NCI-H2196 treated with DMSO at 0.1 percent for 48 hours (cell line): ENCODE results near the gene TBC1D10A.
"Not testable (repeated sequence)": the region's sequence is repeated elsewhere in the genome, so short reads cannot be mapped to it uniquely, and the experiment has no call there.

Source experiments
- DNase-seq: peaks from one replicate; lab custom pipeline; 2025; ENCODE audit not compliant: unreplicated experiment; lab: John Stamatoyannopoulos, UW

The TBC1D10A gene

GRCh38 chr22:30348404-30348803 is 21.7 kb upstream of the TBC1D10A start:
- no peak for DNase-seq

DNA sequence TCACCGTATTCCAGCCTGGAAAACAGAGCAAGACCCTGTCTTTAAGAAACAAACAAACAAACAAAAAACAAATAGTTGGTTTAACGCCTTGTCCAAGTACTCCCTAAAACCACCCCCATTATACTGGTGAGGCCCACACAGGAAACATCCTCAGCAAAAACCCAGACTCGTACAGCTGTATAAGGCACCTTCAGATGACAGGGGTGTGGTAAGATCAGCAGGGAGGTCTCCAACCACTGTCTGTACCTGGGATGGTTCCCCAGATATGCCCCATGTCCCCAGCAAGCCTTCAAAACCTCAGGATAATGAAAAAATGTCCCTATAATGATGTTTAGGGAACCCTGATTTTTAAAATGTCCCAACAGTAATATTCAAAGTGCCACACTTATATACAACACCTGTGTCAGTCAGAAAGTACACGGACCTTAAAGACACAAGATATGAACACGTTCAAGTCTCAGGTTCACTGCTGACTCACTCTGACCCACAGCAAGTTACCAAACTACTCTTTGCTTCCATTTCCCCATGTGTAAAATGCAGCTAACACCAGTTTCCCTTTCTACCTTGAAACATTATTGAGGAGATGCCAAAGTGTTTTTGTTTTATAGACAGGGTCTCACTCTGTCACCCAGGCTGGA is 20.6 kb upstream of the TBC1D10A start:
- no peak for DNase-seq

DNA sequence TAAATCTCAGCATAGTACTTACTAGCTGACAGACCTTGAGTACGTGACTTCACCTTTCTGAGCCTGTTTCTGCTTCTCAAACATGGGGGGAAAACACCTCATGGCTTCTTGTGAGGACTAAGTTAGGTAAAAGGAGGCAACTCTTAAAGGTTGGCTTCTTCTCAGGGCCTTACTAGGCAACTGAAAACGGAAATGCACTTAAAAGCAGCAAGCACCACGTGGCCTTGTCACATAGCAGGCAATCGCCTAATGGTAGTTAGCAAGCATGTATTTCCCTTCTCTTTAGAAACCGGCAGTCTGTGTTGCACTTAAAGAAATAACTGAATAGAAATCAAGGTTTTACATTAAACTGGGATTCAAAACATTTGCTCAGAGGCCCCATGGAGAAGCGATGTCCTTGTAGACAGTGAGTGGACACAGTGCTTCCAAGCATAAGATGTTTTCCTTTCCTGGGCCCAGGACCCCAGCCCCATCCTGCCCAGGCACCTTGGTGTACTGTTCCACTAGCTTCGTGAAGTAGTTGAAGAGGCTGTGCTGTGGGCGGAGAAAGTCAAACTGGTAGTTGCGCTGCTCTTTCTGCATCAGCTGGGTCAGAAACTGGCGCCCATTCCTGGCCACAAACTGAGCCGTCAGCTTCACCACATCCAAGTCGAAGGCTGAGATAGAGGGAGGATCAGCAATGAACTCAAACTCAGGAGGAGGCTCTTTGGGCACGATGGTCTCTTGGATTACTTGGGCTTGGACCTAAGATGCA is 17.9 kb upstream of the TBC1D10A start:
- no peak for DNase-seq

DNA sequence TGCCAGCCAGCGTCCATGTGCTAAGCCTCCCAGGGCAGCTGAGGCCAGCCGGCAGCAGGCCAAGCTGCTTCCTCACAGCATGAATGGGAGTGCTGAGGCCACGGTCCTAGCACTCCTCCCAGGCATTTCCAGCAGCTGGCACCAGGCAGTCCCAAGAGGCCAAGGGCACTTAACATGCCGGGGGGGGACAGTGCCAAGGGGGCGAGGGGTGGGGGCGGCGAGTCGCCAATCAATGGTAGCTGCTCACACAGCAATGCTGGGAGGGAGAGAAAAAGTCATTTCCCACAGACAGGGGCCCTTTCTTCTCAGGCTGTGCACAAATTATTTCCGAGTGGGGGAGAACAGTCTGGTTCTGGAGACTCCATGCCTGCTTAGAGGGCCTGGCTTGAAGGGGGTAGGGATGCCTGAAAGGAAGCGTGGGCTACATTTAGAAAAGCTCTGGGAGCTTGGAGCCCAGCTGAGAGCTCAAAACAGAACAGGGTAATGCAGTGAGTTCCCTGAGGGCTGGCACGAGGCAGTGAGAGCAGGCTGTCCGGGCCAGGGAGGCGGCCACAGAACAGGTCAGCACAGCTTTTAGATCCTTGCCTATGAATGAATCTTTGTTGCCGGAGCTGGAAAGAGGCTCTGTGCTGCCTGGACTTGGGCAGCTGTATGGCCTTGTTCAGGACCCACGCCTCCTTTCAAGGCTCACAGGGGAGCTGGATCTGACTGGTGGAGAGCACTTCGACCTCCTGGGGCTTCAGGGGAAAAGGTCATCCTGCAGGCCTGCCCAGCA is 14.4 kb upstream of the TBC1D10A start:
- no peak for DNase-seq

GRCh38 chr22:30338802-30339201 is 12.1 kb upstream of the TBC1D10A start:
- DNase-seq, result no peak

DNA sequence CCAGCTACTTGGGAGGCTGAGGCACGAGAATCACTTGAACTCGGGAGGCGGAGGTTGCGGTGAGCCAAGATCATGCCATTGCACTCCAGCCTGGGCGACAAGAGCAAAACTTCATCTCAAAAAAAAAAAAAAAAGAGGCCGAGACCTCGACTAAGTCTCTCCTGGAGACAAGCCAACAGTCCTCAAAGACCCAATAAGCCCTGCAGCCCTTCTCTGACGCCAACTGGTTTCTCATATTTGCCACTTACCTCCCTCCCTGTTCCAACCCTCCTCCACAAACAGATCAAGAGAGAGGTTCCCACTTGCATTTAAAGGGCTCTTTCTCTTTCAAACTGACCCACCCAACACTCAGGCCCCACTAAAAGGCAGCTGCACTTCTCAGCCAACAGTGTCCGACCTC is 11.6 kb upstream of the TBC1D10A start:
- not testable (repeated sequence) for DNase-seq

GRCh38 chr22:30337461-30337778 is 10.7 kb upstream of the TBC1D10A start:
- no peak for DNase-seq

GRCh38 chr22:30336752-30337460 is 10.2 kb upstream of the TBC1D10A start:
- no peak for DNase-seq

DNA sequence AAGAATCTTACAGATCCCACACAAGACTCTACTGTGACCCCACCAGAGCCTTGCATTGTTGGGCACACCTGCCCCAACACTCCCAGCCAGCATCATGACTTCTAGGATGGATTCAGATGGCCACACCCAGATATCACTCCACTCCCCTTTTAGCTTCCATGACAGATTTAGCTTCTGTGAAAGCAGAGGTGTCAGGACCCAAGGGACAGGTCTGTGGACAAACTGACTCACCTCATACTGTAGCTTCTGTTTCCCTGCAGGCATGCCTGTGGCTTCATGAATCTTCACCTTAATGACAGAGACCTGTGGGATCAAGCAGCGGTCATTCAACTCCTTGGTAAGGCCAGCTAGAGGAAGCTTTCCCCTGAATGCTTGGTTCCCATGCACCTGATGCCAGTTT is 8.5 kb upstream of the TBC1D10A start:
- DNase-seq, result no peak

GRCh38 chr22:30334646-30335045 is 7.9 kb upstream of the TBC1D10A start:
- DNase-seq, result no peak

- no peak for DNase-seq
Measured at GRCh38 chr22:30333707-30334087, 7.0 kb upstream of the TBC1D10A start.

DNA sequence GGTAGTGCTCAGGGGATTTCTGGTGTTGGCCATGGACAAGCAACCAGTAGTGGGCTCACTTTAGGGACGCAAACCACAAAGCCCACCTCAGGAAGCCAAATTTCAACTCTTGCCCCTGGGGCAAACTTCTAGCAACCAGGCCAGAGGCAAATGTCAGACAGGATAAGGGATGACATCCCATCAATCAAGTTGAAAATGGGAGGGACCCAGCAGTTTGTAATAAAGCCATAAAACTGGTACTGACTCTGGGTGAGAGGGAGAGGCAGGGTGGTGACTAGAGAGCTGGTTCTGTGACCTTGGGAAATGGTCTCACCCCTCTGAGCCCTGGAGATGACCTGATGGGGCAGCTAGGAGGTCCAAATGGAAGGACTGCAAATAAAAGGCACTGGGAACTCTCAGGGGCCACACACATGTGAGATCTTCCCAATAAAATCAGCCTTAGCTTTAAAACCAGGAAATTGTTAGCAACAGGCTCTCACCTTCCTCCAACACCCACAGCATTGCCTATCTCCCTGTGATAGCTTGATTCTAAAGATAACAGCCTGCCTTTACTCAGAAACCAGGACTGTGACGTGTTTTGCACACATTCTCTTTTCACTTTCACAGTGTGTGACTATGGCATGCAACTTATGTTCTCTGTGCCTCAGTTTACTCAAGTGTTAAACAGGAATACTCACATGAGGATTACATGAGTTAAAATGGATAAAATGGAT is 6.4 kb upstream of the TBC1D10A start:
- no peak for DNase-seq

DNA sequence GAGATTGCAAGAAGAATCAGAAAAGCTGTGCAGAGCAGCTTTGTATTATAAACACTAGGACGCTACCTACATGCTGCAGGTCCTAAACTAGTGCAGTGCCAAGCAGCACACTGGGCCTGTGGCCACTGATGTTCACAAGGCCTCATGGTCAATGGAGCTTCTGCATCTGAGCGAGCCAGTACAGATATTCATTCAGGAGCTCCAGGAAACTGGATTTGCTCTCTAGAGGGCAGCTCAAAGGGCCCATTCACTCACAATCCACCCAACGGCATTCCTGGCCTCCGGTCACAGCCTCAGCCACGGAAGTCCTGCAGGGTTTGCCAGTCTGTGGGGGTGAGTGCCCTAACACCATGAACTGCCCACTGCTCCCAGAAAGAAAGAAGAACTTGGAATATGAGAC is 5.8 kb upstream of the TBC1D10A start:
- no peak for DNase-seq

- DNase-seq, result no peak
Measured at GRCh38 chr22:30328466-30329049, 1.8 kb upstream of the TBC1D10A start.

DNA sequence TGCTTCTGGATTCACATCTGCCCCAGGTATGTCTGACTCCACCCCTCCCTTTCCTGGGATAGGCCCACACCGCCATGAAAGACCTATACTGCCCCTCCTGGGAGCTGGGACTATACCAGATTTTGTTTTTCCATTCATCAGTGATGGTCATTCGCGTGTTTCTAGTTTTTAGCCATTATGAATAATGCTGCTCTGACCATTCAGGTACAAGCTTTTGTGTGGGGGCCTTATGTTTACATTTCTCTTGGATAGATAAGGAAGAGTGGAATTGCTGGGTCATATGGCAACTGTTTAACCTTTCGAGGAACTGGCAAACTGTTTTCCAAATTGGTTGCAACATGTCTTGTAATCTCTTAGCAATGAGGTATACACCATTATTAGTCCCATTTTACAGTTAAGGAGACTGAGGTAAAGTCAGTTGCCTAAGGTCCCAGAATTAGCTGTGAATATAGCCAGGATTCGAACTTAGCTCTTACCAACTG is 1.2 kb upstream of the TBC1D10A start:
- no peak for DNase-seq

DNA sequence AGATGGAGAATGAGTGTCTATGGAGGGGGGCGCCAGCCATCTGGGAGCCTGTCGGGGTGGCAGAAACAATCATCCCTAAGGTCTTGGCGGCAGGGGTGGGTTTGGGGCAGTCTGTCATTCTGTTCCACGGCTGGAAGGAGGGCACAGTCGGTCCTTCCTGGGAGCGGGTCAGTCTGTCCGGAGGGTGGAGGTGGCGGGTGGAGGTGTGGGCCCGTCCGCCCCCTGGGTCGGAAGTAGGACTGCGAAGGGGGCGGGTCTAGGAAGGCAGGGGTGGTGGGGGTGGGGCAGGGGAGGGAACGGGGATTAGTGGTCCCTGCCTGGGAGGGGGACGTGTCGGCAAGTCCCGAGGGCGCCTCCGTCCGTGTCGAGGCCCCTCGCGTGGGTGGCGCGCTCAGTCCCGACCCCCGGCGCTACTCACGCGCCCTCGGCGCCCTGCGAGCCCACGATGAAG is 461 bp downstream of the TBC1D10A start:
- no peak for DNase-seq

DNA sequence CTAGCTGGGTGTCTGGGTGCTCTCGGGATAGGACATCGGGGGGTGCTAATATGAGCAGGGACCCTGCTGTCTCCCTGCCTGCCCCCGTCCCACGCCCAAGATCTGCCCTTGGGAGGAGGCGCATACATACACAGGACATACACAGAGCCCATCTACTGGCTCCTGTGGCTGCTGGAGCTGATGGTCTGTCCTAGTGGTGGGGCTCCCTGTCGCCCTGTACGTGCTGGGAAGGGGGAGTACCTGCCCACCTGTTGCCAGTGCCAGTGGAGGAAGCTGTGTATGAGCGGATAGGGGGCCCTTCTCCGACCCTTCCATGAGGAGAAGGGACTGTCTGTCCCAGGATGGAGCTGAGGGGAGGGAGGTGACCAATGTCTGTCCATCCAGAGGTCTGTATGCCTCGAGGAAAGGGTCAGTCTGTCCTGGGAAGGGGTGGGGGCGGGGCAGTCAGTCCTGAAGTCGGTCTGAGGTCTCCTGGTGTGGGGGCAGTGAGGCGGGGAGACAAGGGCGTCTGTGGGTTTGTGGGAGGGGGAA is 952 bp downstream of the TBC1D10A start:
- DNase-seq, result no peak

GRCh38 chr22:30325065-30325720 is 1.5 kb downstream of the TBC1D10A start:
- no peak for DNase-seq

GRCh38 chr22:30324014-30324730 is 2.6 kb downstream of the TBC1D10A start:
- DNase-seq, result no peak
